HG03457 (cell line): Measurements from ENCODE around the gene NKX6-1.

Source experiments
- ATAC-seq: cut with Tn5 transposase; IDR thresholded peaks from one replicate; pipeline ENCODE4 v1.9.1; 2021; ENCODE audit warnings: moderate number of reproducible peaks; ENCODE audit not compliant: unreplicated experiment

NKX6-1 gene

GRCh38 chr4:84498935-84499623 lies at the start of gene NKX6-1:
Gene NKX6-1 (minus strand): TSS chr4:84499292. CDS start chr4:84498228, 1,064 bp downstream.
- ATAC-seq = no peak

GRCh38 chr4:84547211-84547610 lies 48.1 kb upstream of the NKX6-1 start:
- no peak for ATAC-seq

- no peak for ATAC-seq
Observed at GRCh38 chr4:84545093-84545492, 46.0 kb upstream of the NKX6-1 start.

- ATAC-seq = no peak
Observed at GRCh38 chr4:84535901-84536300, 36.8 kb upstream of the NKX6-1 start.

GRCh38 chr4:84531689-84532088 lies 32.6 kb upstream of the NKX6-1 start:
- no peak for ATAC-seq

- no peak for ATAC-seq
Observed at GRCh38 chr4:84530871-84531270, 31.8 kb upstream of the NKX6-1 start.

GRCh38 chr4:84530454-84530853 lies 31.4 kb upstream of the NKX6-1 start:
- no peak for ATAC-seq

GRCh38 chr4:84529169-84529751 lies 30.2 kb upstream of the NKX6-1 start:
- no peak for ATAC-seq

- no peak for ATAC-seq
Observed at GRCh38 chr4:84527391-84527790, 28.3 kb upstream of the NKX6-1 start.

GRCh38 chr4:84515075-84515474 lies 16.0 kb upstream of the NKX6-1 start:
- no peak for ATAC-seq

- ATAC-seq = no peak
Observed at GRCh38 chr4:84512277-84512676, 13.2 kb upstream of the NKX6-1 start.

GRCh38 chr4:84511703-84512102 lies 12.6 kb upstream of the NKX6-1 start:
- no peak for ATAC-seq

GRCh38 chr4:84507941-84508340 lies 8.8 kb upstream of the NKX6-1 start:
- ATAC-seq = no peak

GRCh38 chr4:84504821-84505220 lies 5.7 kb upstream of the NKX6-1 start:
- ATAC-seq = no peak

GRCh38 chr4:84503495-84504437 lies 4.7 kb upstream of the NKX6-1 start:
- ATAC-seq = peak; percentile 64

- no peak for ATAC-seq
Observed at GRCh38 chr4:84502955-84503373, 3.9 kb upstream of the NKX6-1 start.

GRCh38 chr4:84502333-84502954 lies 3.4 kb upstream of the NKX6-1 start:
- ATAC-seq = no peak

GRCh38 chr4:84501721-84502267 lies 2.7 kb upstream of the NKX6-1 start:
- ATAC-seq = no peak

GRCh38 chr4:84501202-84501503 lies 2.1 kb upstream of the NKX6-1 start:
- no peak for ATAC-seq

- ATAC-seq = no peak
Observed at GRCh38 chr4:84500386-84501201, 1.5 kb upstream of the NKX6-1 start.
